ENCODE results near the gene EEF2KMT. TPM values are rescaled to one million over a fixed set of nuclear protein-coding genes. Genes with fewer than 3 reads are reported as not detected.
"Not testable (repeated sequence)": the region's sequence is repeated elsewhere in the genome, so short reads cannot be mapped to it uniquely, and the experiment has no call there.

The EEF2KMT gene
- total RNA-seq, 1 experiment from 2014 or later: 16.6 TPM

- H3K9ac ChIP-seq (ENCODE audit: low read length); H3K36me3 ChIP-seq (ENCODE audit: insufficient read depth, low read length); H3K27me3 ChIP-seq (ENCODE audit: low read length); DNase-seq; H3K4me3 ChIP-seq (ENCODE audit: low read length); H3K79me2 ChIP-seq (ENCODE audit: low read length); H3K9me2 ChIP-seq (replicated peaks; ENCODE audit: insufficient read depth, low read length); H2AFZ ChIP-seq (ENCODE audit: low read length); H3K27ac ChIP-seq (ENCODE audit: low read length); H3K4me1 ChIP-seq (ENCODE audit: low read length); H3K4me2 ChIP-seq (ENCODE audit: low read depth, low read length, poor library complexity, severe bottlenecking); H3K9me3 ChIP-seq (ENCODE audit: low read length); H4K20me1 ChIP-seq (ENCODE audit: insufficient read depth, low read depth, low read length): not testable (repeated sequence)
These were observed 8.7 kb downstream of the EEF2KMT start for GRCh38 chr16:5088936-5089335.

- H4K20me1 ChIP-seq (ENCODE audit: insufficient read depth, low read depth, low read length); H3K27ac ChIP-seq (ENCODE audit: low read length); H3K9me3 ChIP-seq (ENCODE audit: low read length); H3K79me2 ChIP-seq (ENCODE audit: low read length); H3K27me3 ChIP-seq (ENCODE audit: low read length); H2AFZ ChIP-seq (ENCODE audit: low read length); H3K9me2 ChIP-seq (replicated peaks; ENCODE audit: insufficient read depth, low read length); H3K9ac ChIP-seq (ENCODE audit: low read length); H3K4me3 ChIP-seq (ENCODE audit: low read length); H3K4me2 ChIP-seq (ENCODE audit: low read depth, low read length, poor library complexity, severe bottlenecking); H3K36me3 ChIP-seq (ENCODE audit: insufficient read depth, low read length); DNase-seq; H3K4me1 ChIP-seq (ENCODE audit: low read length): not testable (repeated sequence)
These were observed 9.4 kb downstream of the EEF2KMT start for GRCh38 chr16:5088086-5088790.

GRCh38 chr16:5085716-5086115, 11.9 kb downstream of the EEF2KMT start:
- H4K20me1 ChIP-seq (ENCODE audit: insufficient read depth, low read depth, low read length); H3K4me1 ChIP-seq (ENCODE audit: low read length); H3K27me3 ChIP-seq (ENCODE audit: low read length); H3K9me2 ChIP-seq (replicated peaks; ENCODE audit: insufficient read depth, low read length); H2AFZ ChIP-seq (ENCODE audit: low read length); H3K4me3 ChIP-seq (ENCODE audit: low read length); H3K27ac ChIP-seq (ENCODE audit: low read length); DNase-seq; H3K79me2 ChIP-seq (ENCODE audit: low read length); H3K4me2 ChIP-seq (ENCODE audit: low read depth, low read length, poor library complexity, severe bottlenecking); H3K9me3 ChIP-seq (ENCODE audit: low read length); H3K36me3 ChIP-seq (ENCODE audit: insufficient read depth, low read length); H3K9ac ChIP-seq (ENCODE audit: low read length): not testable (repeated sequence)

- H3K9me3 ChIP-seq (ENCODE audit: low read length); H3K79me2 ChIP-seq (ENCODE audit: low read length); H3K9ac ChIP-seq (ENCODE audit: low read length); H4K20me1 ChIP-seq (ENCODE audit: insufficient read depth, low read depth, low read length); H3K4me3 ChIP-seq (ENCODE audit: low read length); H2AFZ ChIP-seq (ENCODE audit: low read length); H3K4me1 ChIP-seq (ENCODE audit: low read length); H3K27ac ChIP-seq (ENCODE audit: low read length); H3K36me3 ChIP-seq (ENCODE audit: insufficient read depth, low read length); H3K27me3 ChIP-seq (ENCODE audit: low read length); H3K9me2 ChIP-seq (replicated peaks; ENCODE audit: insufficient read depth, low read length); H3K4me2 ChIP-seq (ENCODE audit: low read depth, low read length, poor library complexity, severe bottlenecking): not testable (repeated sequence)
- peak; percentile 87 for DNase-seq
These were observed 12.8 kb downstream of the EEF2KMT start for GRCh38 chr16:5084802-5085201.

- H3K9ac ChIP-seq (ENCODE audit: low read length); H3K4me1 ChIP-seq (ENCODE audit: low read length); H2AFZ ChIP-seq (ENCODE audit: low read length); H3K4me2 ChIP-seq (ENCODE audit: low read depth, low read length, poor library complexity, severe bottlenecking); H4K20me1 ChIP-seq (ENCODE audit: insufficient read depth, low read depth, low read length); H3K9me3 ChIP-seq (ENCODE audit: low read length); H3K4me3 ChIP-seq (ENCODE audit: low read length); H3K9me2 ChIP-seq (replicated peaks; ENCODE audit: insufficient read depth, low read length); H3K36me3 ChIP-seq (ENCODE audit: insufficient read depth, low read length); H3K27ac ChIP-seq (ENCODE audit: low read length); H3K27me3 ChIP-seq (ENCODE audit: low read length); H3K79me2 ChIP-seq (ENCODE audit: low read length); DNase-seq: not testable (repeated sequence)
These were observed 13.4 kb downstream of the EEF2KMT start for GRCh38 chr16:5084099-5084731.

- not testable (repeated sequence) for H3K36me3 ChIP-seq (ENCODE audit: insufficient read depth, low read length); H3K9ac ChIP-seq (ENCODE audit: low read length); H3K4me1 ChIP-seq (ENCODE audit: low read length); H4K20me1 ChIP-seq (ENCODE audit: insufficient read depth, low read depth, low read length); H3K79me2 ChIP-seq (ENCODE audit: low read length); H3K27ac ChIP-seq (ENCODE audit: low read length); H3K9me3 ChIP-seq (ENCODE audit: low read length); H3K27me3 ChIP-seq (ENCODE audit: low read length); DNase-seq; H3K4me2 ChIP-seq (ENCODE audit: low read depth, low read length, poor library complexity, severe bottlenecking); H2AFZ ChIP-seq (ENCODE audit: low read length); H3K4me3 ChIP-seq (ENCODE audit: low read length); H3K9me2 ChIP-seq (replicated peaks; ENCODE audit: insufficient read depth, low read length)
These were observed 13.9 kb downstream of the EEF2KMT start for GRCh38 chr16:5083646-5084045.

- H2AFZ ChIP-seq (ENCODE audit: low read length): not testable (repeated sequence)
These were observed 16.6 kb downstream of the EEF2KMT start for GRCh38 chr16:5080996-5081395.

GRCh38 chr16:5080461-5080860, 17.1 kb downstream of the EEF2KMT start:
- not testable (repeated sequence) for H4K20me1 ChIP-seq (ENCODE audit: insufficient read depth, low read depth, low read length); H3K9me3 ChIP-seq (ENCODE audit: low read length); H3K4me2 ChIP-seq (ENCODE audit: low read depth, low read length, poor library complexity, severe bottlenecking); H3K27me3 ChIP-seq (ENCODE audit: low read length); H3K9me2 ChIP-seq (replicated peaks; ENCODE audit: insufficient read depth, low read length); H3K36me3 ChIP-seq (ENCODE audit: insufficient read depth, low read length); H2AFZ ChIP-seq (ENCODE audit: low read length); H3K9ac ChIP-seq (ENCODE audit: low read length); H3K4me1 ChIP-seq (ENCODE audit: low read length); DNase-seq; H3K27ac ChIP-seq (ENCODE audit: low read length); H3K79me2 ChIP-seq (ENCODE audit: low read length); H3K4me3 ChIP-seq (ENCODE audit: low read length)

More at GRCh38 chr16:5080996-5081395, 16.6 kb downstream of the EEF2KMT start:
- not testable (repeated sequence) for H3K27me3 ChIP-seq (ENCODE audit: low read length); H3K27ac ChIP-seq (ENCODE audit: low read length); H3K9me2 ChIP-seq (replicated peaks; ENCODE audit: insufficient read depth, low read length); H4K20me1 ChIP-seq (ENCODE audit: insufficient read depth, low read depth, low read length); H3K4me2 ChIP-seq (ENCODE audit: low read depth, low read length, poor library complexity, severe bottlenecking); H3K9ac ChIP-seq (ENCODE audit: low read length); H3K79me2 ChIP-seq (ENCODE audit: low read length); H3K4me3 ChIP-seq (ENCODE audit: low read length); H3K9me3 ChIP-seq (ENCODE audit: low read length); H3K36me3 ChIP-seq (ENCODE audit: insufficient read depth, low read length); DNase-seq; H3K4me1 ChIP-seq (ENCODE audit: low read length)
